ENCODE measurements around the gene CREB5.
"Not testable (repeated sequence)": the region's sequence is repeated elsewhere in the genome, so short reads cannot be mapped to it uniquely, and the experiment has no call there.

CREB5 gene

GRCh38 chr7:28517606-28518005 lies 105.3 kb downstream of the CREB5 start:
- FAIRE-seq = no peak

GRCh38 chr7:28520074-28521015 lies 108.0 kb downstream of the CREB5 start:
- no peak for FAIRE-seq

- FAIRE-seq = no peak
Observed at GRCh38 chr7:28524978-28525377, 112.7 kb downstream of the CREB5 start.

GRCh38 chr7:28528899-28529298 lies 116.6 kb downstream of the CREB5 start:
- FAIRE-seq = no peak

DNA sequence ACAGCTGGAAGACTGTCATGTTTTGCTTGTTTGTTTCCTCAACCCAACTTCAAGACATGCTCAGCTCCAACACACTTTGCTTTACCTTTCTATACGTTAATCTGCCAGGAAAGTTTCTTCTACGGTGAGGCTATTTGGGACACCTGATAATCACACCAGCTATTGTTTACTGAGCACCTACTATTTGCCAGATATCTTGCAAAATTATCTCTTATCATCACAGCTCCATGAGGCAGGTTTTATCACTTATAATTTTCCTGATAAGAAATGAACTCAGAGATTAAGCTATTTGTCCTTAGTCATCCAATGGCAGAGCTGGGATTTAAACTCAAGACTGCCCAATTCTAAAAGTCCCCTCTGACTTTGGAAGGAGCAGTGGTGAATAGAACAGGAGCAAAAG lies 117.4 kb downstream of the CREB5 start:
- no peak for FAIRE-seq

DNA sequence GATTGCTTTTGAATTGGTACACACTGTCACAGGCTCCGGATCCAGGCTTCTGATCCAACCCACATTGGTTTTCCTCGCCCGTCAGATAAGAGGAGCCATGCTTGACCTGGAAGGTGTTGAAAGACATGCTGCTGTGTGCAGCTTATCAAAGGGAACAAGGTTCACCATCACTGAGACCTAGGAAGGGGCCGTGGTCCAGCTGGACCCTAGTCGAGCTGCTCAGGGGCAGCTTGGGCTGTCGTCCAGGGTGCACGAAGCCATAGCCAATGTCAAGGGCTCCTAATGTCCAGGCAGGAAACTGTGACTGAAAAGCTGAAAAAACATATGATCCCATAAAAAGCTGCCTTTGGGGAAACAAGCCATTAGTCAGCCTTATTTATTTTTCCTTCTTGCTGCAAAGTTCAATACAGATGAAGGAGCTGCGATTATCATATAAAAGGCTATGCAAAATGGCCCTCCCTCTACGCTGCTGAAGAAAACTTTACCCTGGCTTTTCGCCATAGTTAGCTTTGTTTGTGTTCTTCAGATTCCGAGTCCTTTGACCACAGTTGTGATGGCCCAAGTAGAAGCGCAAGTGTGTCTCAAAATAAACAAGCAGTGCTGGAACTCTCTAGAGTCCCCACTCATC lies 118.0 kb downstream of the CREB5 start:
- no peak for FAIRE-seq

DNA sequence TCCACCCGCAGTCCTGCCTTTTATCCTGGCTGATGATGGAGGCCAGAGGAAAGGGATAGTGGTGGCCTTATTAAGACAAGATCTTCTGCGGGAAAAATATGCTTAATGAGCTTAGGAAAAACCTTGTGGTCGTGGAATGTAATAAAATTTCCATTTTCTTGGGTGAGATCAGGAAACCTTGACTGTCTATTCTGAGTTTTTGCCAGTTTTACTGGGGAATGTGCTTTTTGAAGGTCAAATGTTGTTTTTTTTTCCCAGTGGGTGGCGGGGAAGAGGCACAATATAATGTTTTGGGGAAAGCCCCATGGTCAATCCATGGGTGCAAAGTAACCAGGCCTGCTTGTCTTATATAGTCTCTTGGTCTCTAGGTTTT lies 118.5 kb downstream of the CREB5 start:
- no peak for FAIRE-seq

- FAIRE-seq = no peak
Observed at GRCh38 chr7:28531291-28531690, 119.0 kb downstream of the CREB5 start.

GRCh38 chr7:28532181-28532580 lies 119.9 kb downstream of the CREB5 start:
- no peak for FAIRE-seq

- no peak for FAIRE-seq
Observed at GRCh38 chr7:28533267-28533666, 120.9 kb downstream of the CREB5 start.

- no peak for FAIRE-seq
Observed at GRCh38 chr7:28533731-28534531, 121.6 kb downstream of the CREB5 start.

DNA sequence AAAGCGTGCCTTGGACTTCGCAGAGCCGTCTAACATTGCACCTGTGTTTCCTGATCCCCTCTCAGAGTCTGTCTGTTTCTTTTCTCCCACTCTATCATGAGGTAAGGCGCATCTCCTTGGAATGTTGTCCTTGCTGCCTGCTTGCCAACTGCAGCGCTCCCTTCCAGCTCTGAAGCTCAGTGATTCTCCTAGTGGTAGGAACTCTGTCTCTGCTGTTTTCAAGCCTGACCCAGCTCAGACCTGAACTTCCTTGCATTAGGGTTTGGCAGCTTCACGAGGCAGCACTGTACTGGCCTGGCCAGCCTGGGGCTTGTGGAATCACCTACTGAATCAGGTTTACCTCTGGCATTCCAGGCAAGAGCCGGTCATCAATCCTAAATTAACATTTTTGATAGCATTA lies 123.9 kb downstream of the CREB5 start:
- FAIRE-seq = no peak

DNA sequence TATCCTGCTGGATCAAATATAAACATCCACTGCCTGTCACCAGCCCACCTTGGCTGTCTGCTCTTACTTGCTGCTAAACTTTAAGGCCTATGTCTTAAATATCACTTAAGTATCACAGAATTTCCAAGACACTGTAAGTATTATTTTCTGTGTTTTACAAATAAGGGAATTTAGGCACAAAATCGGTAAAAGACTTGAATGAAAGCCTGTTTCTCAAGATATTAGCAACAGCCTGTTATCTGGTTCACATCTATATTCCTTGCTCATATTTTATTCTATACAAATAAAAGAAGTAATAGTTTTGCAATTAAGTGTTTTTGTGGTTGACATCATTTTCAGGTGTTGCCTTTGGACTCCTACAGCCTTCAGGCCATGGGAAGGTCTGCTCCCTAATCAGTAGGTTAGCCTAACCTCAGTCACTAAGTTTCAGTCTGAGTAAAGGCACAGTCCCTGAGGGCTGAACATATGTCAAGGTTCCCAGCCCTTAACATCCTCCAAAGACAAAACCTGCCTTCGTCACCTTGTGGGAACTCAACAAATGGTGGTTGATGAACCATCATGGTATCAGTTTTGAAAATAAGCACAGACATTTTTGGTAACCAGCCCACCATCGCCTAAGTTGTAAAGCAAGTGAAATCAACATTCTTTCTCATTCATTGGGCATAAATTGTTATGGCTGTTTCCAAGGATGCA lies 127.1 kb downstream of the CREB5 start:
- FAIRE-seq = no peak

DNA sequence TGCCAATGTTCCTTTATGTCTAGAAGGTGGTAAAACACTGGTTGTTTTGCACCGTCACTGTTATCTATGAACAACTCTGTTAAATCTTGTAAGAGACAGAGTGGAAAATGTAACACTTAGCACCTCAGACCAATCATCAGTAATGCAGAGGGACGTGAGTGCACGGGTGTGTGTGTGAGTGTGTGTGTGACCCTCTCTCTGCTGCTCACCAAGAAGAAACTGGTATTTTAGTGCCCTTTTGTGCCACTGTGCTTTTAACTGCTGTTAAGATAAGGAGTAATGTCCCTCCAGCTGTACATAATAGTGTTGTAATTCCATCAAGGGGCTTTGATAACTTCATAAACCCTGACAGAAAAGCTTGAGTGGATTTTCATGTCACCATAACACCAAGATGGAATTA lies 130.1 kb downstream of the CREB5 start:
- FAIRE-seq = no peak

- no peak for FAIRE-seq
Observed at GRCh38 chr7:28544453-28545117, 132.3 kb downstream of the CREB5 start.

GRCh38 chr7:28546067-28546466 lies 133.7 kb downstream of the CREB5 start:
- FAIRE-seq = no peak

DNA sequence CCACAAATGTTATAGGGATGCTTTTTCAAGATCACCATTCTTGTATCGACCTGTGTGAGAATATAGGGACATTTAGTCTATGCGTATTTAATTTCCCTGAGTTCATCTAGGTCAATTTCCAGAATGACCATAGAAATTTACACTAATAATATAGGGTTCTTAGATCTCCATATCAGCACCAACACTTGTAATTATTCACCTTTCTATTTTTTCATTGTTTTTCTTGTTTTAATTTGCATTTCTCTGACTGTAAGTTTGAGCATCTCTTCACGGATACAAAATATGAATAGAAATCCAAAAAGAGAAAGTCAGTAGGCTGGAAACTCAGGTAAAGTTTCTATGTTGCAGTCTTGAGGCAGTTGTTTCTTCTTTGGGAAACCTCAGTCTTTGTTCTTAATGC lies 134.8 kb downstream of the CREB5 start:
- FAIRE-seq = no peak

DNA sequence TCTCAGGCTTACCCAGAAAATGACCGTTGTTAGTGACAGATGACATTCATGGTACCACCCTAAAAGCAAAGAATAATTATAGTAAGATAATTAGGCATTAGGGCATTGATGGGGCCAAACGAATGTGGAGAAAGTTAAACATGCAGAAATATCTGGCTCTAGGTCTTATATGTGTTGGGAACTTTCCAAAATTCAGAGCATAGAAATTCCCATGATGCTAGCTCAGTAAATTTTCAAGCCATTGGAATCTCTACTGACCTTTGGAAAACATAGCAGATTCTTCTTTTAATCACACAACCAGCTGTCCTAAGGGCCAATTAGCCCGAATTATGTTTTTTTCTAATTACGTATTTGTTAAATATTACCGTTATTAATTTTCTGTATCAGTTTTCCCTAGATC lies 136.1 kb downstream of the CREB5 start:
- no peak for FAIRE-seq

GRCh38 chr7:28549998-28550397 lies 137.7 kb downstream of the CREB5 start:
- no peak for FAIRE-seq

DNA sequence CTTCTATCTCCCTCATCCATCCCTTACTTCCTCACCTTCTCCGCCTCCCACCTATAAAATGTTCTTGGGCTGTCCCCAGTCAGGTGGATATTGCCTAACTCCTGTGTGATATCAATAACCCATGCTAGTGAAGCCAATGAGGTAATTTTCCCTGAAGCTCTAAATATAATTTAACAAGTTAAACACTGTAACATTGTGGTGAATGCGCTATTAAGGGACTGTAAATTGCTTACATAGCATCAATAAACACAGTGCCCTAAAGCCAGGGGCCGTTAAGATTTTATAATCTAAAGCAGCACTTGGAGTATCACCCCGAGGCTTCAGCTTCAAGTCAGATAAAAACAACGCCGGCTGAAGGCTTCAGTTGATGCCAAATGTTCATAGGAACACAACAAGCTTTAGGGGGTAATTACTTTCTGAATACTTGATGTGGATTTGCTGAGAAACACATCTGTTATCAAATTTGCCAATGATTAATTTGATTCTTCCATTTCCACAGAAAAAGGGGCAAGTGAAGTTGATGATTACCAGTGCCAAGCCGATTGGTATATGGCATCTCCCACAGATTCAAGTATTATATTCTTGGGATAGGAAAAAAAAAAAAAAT lies 138.4 kb downstream of the CREB5 start:
- no peak for FAIRE-seq

DNA sequence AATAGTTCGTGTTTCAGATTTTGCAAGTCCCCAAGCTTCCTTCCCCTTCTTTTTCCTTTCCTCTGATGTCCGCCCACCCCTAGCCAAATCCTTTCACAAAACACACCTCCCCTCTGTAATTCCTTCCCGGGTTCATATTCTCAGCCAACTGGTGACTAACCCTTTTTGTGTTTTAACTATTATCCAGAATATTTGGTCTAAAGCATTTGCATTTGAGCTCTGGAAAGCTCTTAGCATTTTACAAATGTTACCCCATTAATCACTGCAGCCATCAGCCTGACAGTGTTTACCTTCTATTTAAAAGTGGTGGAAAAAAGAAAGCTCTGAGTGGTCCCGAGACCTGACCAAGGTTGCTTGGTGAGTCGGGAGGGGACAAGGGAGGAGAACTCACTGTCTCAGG lies 139.0 kb downstream of the CREB5 start:
- FAIRE-seq = no peak

DNA sequence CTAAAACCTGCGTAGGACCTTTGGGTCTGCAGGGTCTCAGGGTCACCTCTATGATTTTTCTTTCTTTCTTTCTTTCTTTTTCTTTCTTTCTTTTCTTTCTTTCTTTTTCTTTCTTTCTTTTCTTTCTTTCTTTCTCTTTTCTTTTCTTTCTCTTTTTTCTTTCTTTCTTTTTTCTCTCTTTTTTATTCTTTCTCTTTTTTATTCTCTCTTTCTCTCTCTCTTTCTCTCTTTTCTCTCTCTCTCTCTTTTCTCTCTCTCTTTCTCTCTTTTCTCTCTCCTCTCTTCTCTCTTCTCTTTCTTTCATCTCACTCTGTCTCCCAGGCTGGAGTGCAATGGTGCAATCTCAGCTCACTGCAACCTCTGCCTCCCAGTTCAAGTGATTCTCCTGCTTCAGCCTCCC lies 139.4 kb downstream of the CREB5 start:
- not testable (repeated sequence) for FAIRE-seq

All from colon (tissue), 2 donors.